Activated CD4-positive, alpha-beta T cell treated with anti-CD3 and anti-CD28 coated beads, Interleukin-2, Interleukin-6, amounts not matched to agents 100 ng/mL and 50 ng/mL, durations not matched to agents 16 hours and 8 hours (primary cell): ENCODE measurements around the gene HDAC7.
A peak's percentile ranks its signal among the peaks of the same experiment; 100 is the strongest.
"Not testable (repeated sequence)": the region's sequence is repeated elsewhere in the genome, so short reads cannot be mapped to it uniquely, and the experiment has no call there.

Experiments used
- DNase-seq: peaks from one replicate; pipeline ENCODE4 v3.0.0-alpha.2; 2020

The HDAC7 gene

DNA sequence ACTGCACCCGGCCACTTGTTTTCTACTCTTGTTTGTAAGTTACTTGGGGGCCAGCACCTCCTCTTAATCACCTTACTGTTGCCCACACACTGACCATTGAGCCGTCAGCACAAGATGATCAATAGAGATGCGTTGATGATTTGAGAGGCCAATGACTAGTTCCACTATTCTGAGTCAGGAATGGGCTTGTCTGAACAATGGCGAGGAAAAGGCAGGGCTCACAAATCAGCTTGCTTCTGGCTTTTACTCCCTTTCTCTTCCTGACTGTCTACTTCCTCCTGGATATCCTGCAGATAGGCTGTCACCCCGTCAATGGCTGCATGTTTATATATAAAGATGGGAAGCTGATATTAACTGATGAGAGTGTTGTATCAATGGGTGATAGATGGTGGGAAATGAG, 29.1 kb upstream of the HDAC7 start:
- no peak for DNase-seq

GRCh38 chr12:47846294-47846996, 26.7 kb upstream of the HDAC7 start:
- no peak for DNase-seq

DNA sequence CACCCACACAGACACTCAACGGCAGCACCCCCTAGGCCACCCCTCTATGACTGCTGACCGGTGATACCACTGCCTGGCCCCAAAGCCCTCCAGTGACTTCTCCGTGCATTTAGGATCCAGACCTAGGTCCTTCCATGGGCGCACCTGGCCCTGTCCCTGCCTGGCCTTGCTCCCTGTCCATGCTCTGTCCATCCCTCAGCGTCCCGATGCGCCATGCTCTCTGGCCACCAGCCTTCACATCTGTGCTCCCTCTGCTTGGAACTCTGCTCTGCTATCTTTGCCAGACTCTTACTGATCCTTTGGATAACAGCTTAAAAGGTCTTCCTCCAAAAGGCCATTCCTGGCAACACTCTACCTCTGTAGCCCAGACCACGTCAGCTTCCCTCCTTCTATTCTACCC, 25.4 kb upstream of the HDAC7 start:
- DNase-seq = no peak

DNA sequence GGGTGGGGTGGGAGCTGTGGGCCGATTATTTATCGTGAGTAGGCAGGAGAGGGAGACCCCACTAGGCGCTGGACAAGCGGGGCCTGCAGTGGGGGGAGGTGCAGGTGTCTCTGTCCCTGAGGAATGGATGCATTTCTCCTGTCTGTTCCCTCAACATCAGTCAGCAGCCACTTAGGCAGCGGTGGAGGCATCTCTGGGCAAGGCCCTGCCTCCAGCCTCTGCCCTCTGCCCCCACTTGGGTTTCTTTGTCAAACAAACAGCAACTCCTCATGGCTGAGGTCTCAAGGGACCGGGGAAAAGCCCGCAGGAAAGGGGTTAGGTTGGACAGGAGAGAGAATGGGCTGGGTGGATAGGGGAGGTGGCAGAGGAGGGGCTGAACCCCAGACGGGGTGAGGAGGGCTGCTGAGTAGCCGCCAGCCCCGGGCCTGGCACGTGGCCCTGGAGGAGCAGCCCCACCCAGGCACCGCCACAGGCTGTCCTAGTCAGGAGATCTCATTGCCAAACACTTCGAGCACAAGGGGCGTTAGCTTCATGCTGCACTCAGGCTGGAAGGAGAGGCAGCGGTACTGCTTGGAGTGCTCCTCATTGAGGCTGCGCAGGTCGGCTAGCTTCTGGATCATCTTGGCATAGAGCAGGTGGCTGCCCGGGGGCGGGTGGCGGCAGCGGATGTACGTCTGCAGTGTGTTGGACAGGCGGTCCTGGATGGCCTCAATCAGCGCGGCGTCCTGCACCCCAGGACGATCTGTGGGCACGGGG, 24.7 kb upstream of the HDAC7 start:
- DNase-seq = no peak

DNA sequence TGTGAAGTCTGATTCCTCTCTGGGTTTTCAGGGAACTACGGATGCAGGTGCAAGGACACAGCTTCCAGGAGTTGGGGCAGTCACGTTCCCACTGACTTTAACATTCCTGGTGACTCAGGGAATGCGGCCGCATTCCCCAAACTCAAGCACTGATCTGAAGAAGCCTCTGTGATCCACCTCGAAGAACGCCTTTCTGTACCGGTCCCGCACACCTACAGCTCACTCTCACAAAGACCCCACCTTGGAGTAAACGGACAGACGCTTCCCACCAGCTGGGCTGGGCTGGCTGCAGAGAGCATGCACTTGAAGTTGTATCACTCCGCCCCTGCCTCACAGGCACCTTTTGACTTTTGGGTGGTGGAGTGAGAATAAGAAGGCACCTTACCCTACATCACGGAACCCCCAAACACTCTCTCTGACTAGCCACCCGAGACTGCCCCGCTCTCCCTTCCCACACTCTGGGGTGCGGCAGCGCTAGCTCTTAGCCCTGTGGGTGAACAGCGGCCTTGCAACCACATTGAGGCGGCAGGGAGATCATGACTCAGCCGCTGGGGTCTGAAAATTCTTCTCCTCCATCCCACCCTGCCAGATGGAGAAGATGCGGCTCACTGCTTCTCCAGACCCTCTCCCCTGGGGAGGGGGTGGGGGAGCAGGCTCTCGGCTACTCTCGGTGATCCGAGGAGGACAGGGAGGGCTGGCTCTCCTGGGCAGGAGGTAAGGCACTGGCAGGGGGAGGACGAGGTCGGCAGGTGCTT, 23.7 kb upstream of the HDAC7 start:
- DNase-seq = no peak

- DNase-seq = not testable (repeated sequence)
Measured at GRCh38 chr12:47842543-47842942, 22.8 kb upstream of the HDAC7 start.

- DNase-seq = no peak
Measured at GRCh38 chr12:47841910-47842309, 22.2 kb upstream of the HDAC7 start.

- no peak for DNase-seq
Measured at GRCh38 chr12:47841501-47841900, 21.8 kb upstream of the HDAC7 start.

DNA sequence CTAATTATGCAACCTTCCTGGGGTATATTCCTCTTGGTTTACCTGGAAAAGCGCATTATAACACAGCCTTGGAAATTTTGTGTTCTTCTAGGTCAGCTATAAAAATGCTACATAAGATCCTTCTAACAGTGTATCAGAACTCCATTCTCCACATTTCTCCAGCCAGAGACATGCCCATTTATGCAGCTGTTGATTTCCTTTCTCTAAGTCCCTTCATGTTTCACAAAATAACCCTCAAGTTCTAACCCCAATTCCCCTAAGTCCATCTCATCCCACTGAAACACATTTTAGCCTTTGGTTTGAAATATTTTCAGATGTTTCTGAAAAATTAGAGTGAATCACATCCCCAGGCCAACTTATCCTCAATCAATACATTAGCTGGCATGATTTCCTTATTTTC, 20.9 kb upstream of the HDAC7 start:
- no peak for DNase-seq

DNA sequence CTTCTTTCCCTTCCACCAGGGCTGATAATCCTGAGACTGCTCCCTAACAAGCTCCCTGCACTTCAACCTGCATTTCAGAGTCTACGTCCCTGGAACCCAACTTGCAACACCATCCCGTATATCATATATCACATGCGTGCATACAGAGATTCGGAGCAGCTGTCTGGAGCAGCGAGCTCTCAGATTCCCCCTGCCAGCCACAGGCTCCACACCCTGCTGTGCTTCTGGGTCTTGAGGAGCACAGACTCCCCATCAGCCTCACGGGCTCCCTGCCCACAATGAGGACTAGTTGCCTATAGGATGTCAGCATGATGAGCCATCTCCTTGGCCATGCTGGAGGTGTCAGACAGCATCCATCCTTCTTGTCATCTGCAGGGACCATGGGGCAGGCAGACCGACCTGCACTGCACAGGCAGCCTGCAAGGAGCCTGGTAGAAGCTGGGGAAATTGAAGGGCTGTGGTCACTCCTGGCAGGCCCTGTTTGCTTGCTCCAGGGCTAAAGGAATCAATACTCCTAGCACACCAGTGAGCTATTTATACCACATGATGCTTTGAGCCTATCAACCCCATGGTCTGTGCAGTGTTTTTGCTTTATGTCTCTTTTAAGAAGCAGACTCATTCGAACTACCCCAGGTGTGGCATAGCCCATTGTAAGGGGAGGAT, 19.6 kb upstream of the HDAC7 start:
- no peak for DNase-seq

DNA sequence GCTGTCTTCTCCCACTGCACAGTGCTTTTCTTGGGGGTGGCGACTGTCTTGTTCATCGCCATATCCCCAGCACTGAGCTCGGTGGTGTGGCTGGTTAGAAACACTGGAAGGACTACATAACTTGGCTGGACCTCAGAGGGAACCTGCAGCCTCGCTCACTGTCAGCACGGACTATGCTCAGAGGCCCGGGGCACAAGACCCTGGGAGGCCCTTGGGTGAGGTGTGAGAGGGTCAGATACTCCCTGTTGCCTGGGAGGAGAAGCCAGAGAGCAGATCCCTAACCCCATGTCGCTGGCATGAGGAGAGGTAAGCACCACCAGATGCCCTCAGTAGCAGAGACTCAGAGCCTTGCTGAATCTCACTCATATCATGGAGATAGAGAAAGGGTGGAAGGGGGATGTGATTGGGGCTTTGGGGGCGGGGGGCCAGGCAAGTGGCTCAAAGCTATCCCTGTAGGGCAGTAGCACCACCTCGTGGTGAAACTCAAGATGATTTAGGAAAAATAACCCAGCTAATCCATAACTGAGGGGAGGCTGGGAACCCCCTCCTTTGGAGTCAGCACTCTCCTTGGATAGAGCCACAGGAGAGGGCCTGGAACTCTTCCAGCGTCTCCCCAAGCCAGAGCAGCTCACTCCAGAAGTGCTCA, 18.7 kb upstream of the HDAC7 start:
- DNase-seq = peak; percentile 54

DNA sequence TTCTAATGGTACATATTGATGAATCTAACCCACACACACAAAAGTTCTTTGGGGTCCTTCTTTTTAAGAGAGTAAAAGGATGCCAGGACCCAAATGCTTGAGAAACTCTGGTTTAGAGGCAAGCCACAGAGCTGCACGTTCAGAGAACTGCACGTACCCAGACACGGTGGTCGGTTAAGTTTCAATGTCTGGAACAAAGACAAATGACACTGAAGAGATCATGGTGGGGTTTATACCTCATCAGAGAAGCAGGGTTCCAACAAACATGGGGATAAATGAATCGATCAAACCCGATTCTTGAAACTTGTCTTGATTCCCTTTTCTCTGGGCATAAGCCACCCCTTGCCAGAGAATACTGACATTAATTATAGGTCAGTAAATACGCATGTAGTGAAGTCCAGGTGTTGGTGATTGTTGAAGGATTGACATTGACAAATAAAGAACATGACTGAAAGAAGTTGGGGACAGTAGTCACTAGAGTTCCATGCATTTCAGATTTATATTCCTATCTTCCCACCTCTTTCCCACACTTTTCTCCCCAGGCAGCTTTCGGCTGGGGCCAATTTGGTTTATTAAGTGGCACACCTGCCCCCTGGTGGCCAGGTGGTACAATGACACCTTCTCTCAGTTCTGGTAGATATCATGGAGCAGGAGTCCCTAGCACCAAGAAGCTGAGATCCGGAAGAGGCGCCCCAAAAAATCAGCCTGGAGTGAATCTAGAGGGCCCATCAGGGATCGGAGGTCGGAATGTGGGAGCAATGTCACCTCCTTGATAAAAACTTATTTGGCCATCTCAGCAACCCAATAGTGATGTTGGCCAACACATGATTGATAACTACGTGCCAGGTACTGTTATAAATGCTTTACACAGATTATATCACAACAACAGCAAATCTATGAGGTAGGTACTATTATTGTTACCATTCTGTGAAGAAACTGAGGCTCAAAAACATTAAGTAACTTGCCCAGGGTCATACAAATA, 17.8 kb upstream of the HDAC7 start:
- DNase-seq = peak; percentile 75

DNA sequence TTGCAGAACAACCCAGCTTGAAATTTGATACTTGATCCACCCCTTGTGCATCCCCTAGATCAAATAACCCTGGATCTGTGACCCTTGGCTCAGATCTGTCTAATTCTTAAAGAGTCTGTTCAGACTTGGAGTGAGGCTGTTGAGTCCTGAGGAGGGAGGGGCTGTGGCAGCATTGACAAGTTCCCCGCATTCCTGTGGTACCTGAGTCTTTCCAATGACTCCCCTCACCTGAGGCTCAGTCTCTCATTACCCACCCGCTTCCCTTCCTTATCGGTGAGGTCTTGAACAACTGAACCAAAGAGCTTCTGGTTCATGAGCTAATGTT, 16.1 kb upstream of the HDAC7 start:
- DNase-seq = no peak

GRCh38 chr12:47835006-47835830, 15.5 kb upstream of the HDAC7 start:
- DNase-seq = no peak

DNA sequence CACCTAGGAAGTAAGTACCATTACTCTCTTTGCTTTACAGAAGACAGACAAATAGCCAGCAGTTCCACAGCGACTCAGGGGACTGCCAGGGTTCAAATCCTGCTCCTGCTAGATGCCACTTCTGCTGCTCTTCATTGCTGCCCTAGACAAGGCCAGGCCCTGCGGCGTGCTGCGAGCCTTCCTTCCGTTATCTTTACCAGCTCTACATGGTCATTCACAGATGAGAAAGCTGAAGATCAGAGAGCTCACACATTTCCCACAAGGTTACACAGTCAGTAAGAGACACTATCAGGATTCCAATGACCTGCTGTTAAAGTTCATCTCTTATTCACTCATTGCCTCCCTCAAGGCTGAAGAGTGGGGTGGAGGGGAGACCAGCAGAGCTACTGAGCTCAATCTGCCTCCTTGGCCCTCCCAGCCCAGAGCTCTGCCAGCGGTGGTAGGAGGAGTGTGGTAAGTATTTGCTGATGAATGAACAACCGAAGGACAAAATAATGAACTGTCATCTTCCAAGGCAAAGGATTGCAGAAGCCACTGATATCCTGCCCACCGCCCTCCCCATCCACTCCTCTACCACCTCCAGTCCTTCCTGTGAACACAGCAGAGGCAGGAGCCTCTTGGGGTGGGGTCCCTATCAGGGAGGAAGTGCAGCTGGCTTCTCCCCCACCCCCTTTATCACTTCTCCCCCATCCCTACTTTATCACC, 14.6 kb upstream of the HDAC7 start:
- no peak for DNase-seq

- no peak for DNase-seq
Measured at GRCh38 chr12:47833591-47834012, 13.9 kb upstream of the HDAC7 start.

- peak; percentile 52 for DNase-seq
Measured at GRCh38 chr12:47832263-47832933, 12.7 kb upstream of the HDAC7 start.

DNA sequence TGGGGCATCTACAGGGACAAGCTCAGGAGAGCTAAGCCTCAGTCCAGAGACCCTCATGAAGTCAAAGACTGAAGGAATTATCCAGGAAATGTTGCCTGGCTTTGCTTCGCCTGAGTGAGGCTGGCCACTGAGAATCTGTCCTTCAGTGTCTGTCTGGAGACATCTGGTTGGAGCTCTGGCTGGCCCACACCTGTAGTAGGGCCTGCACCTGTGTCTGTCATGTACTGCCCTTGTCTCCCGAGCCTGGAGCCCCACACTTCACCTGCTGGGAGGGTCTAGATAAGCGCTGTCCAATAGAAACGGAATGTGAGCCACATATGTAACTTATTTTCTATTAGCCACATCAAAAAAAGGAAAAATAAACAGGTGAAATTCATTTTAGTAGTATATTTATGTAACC, 9.9 kb upstream of the HDAC7 start:
- no peak for DNase-seq

- DNase-seq = no peak
Measured at GRCh38 chr12:47828976-47829482, 9.3 kb upstream of the HDAC7 start.
